ENCODE measurements around the gene ELL.

GRCh38 chr19:18424122-18424889 lies 97.6 kb downstream of the ELL start:
- TF ChIP-seq CTCF (IDR thresholded peaks at IDR 0.05; ENCODE audit: poor library complexity, severe bottlenecking) = no peak
- no peak for TF ChIP-seq EZH2 (IDR thresholded peaks at IDR 0.05; ENCODE audit: borderline replicate concordance, insufficient read depth, low read length, poor library complexity, severe bottlenecking)
- no peak for TF ChIP-seq POLR2AphosphoS5 (IDR thresholded peaks at IDR 0.05)
- TF ChIP-seq TAF1 (IDR thresholded peaks at IDR 0.05; ENCODE audit: low read depth) = no peak
- no peak for TF ChIP-seq MXI1 (conservative IDR thresholded peaks at IDR 0.05; ENCODE audit: poor library complexity, severe bottlenecking)
- TF ChIP-seq SMC3 (conservative IDR thresholded peaks at IDR 0.05; ENCODE audit: poor library complexity) = no peak
- TF ChIP-seq EP300 (conservative IDR thresholded peaks at IDR 0.05; ENCODE audit: poor library complexity, severe bottlenecking) = no peak
- TF ChIP-seq RAD21 (conservative IDR thresholded peaks at IDR 0.05) = no peak
- no peak for TF ChIP-seq REST (IDR thresholded peaks at IDR 0.05; ENCODE audit: borderline replicate concordance)
